Stimulated activated CD8-positive, alpha-beta memory T cell treated with anti-CD3 and anti-CD28 coated beads, Interleukin-15, amount 100 ng/mL, for 48 hours (primary cell): Measurements from ENCODE around the gene CHRNA5.

ENCODE experiments used
- DNase-seq, 2 donors: peaks; one replicate each; pipeline ENCODE4 v3.0.0-alpha.2; 2020; ENCODE audit warnings: low read depth in 2 of 2

Gene CHRNA5

DNA sequence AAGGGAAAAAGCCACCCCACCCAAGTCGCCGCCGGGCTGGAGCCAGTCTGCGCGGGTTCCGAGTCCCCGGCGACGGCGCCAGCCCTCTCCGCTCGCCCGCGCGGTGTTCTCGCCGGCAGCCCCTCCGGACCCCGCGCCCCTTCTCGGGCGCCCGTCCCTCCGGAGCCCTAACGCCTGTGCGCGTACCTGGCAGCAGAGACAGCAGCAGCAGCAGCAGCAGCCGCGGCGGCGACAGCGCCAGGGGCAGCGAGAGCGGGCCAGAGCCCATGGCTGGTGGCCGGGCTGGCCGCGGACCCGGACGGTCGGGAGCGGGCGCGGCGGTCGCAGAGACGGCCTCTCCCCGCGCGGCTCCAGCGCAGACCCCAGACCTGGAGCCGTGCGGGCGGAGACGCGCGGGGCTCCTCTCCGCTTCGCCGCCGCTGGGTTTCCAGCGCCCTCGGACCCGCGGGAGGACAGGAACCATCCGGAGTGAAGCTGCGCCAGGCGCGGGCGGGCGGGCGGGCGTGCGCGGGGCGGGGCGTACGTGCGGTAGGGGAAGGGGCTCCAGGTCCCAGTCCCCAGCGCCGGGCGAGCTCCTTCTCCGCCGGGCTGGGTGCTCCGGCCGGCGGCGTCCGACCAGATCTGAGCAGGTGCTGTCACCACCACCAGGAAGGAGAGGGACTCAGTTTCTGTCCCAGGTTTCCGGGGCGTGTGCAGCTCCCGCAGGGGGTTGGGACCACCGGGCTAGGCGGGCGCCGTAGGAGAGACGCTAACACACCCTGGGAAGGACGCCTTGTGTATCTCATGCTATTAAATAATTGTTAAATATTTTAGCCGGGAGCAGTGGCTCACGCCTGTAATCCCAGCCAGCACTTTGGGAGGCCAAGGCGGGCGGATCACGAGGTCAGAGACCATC lies 55.5 kb downstream of the CHRNA5 start, which contains the start of gene CHRNA3:
CHRNA3 (minus strand) TSS at position 470 of the 895 bp plus-strand sequence; CDS start at position 268, 202 bp downstream.
- DNase-seq = no peak

GRCh38 chr15:78621810-78622402 lies 56.6 kb downstream of the CHRNA5 start:
- DNase-seq = no peak

DNA sequence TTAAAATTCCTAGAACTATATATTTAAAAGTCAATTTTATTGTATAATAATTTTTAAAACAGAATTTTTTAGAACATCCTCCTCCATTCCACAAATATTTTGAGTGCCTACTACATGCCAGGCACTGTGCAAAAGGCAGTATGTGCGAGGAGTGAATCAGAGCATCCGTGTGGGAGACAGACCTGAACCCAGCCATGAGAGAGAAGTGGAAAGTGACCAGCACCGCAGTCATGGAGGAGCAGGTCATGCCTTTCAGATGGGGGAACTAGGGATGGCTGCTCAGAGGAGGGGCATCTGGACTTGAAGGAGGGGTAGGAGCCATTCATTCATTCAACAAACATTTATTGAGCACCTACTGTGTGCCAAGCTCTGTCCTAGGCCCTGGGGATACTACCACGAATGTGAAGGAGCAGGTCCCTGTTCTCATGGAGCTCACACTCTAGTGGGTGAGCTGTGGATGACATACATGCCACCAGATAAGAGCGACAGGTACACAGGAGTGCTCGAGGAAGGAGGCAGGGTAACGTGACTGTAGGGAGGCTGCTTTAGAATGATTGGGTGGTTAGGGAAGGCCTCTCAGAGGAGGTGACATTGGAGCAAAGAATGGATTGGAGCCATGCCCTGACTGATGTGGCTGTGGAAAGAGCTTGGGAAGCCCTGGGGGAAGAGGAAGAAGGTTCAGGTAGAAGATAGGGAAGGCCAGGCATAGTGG lies 58.6 kb downstream of the CHRNA5 start:
- DNase-seq = no peak

DNA sequence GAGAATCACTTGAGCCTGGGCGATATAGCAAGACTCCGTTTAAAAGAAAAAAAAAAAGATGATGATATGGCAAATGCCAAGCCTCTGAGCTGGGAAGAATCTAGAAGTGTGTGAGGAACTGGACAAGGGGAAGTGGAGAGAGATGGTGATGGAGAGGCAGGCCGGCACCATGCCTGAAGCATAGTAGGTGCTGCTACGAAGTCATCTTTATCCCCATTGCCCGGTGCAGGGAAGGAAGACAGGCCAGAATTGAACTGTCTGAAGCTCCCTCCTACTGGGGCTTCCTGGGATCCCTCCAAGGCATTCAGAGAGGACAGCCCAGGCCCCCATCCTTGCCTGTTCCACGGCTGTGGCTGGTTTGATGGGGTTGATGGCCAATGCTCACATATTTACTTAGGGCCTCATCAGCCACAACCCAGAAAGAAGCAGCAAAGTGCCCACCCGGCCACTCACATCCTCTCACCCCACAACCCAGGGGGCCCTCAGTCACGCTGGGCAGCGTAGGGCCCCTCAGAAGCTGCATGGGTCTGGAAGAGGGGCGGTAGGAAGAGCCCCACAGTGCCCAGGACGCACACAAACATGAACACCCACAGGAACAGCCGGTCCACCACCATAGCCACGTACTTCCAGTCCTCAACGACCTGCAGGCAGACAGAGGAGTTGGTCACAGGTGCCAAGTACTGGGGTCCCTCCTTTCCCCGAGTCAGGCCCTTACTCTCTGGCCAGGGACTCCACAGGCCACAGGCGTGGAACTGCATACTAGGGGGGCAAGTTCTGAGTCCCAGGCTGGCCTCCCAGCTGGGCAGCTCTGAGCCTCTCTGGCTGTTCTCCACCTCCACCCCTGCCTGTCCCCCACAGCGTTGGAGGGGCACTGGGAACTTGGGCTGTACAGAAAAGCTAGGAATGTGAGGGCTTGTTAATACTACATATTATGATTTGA lies 59.6 kb downstream of the CHRNA5 start:
- DNase-seq = no peak

DNA sequence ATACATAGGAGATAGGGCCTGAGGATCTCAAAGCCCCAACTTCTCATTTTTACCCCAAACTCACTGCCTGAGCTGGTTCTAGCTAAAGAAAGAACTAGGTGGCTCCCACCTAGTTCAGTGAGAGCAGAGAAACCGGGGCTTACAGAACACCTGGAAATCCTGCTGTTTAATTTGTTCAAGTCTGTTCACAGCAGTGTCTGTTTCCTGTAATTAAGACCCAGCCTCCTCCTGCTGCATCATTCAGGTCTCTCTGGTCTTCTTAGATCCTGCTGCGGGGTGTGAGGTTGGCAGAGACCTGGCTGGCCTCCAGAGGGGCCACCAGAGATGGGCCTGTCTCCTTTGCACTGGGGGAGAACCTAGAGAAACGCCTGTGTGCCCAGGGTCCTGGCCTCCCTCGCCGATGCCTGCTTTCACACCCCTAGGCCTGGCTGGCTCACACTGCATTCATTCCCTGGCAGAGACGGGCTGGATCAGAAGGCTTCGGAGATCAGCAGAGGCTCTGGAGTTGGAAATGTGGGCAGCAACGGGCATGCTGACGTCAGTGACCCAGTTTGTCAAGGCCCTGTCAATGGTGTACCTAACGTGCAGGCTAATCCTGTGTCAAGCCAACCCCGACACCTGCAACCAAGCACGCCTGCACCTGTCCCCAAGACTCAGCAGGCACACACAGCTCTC lies 60.4 kb downstream of the CHRNA5 start:
- DNase-seq = no peak

GRCh38 chr15:78626381-78626995 lies 61.2 kb downstream of the CHRNA5 start:
- DNase-seq = no peak

DNA sequence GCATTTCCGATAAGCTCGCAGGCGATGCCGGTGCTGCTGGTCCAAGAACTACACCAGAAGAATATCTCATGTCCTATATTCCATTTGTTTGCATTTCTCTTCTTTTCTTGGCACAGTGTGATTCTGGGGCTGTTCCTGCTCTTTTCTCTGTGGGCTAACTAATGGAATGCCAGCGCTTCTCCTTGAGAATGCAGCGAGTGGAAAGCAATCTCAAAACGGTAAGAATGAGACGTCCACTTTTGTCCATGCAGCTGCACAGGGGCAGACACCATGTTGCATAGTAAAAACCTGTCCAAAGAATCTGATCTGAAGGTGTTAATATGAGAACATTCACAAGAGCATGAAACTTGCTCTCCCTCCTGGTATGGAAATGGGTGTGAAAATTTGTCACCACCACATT lies 62.0 kb downstream of the CHRNA5 start:
- DNase-seq = no peak

DNA sequence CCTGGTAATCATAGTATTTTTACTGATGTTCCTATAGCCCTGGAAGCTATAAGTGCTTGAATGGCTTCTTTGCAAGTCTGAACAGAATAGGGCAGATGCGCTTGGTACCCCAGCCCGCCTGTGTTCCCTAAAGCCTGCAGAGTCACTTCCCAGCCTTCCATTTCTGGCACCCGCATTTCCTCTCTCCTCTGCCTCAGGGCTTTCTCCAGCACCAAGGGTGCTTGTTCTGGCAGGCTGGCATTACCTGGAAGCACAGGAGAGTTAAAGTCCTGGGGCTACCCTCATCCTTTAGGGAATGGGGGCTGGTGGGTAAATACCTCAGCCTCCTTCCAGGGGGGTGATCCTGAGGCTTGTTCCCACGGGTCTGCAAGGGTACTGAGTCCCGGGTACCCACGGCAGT lies 62.9 kb downstream of the CHRNA5 start:
- DNase-seq = no peak

DNA sequence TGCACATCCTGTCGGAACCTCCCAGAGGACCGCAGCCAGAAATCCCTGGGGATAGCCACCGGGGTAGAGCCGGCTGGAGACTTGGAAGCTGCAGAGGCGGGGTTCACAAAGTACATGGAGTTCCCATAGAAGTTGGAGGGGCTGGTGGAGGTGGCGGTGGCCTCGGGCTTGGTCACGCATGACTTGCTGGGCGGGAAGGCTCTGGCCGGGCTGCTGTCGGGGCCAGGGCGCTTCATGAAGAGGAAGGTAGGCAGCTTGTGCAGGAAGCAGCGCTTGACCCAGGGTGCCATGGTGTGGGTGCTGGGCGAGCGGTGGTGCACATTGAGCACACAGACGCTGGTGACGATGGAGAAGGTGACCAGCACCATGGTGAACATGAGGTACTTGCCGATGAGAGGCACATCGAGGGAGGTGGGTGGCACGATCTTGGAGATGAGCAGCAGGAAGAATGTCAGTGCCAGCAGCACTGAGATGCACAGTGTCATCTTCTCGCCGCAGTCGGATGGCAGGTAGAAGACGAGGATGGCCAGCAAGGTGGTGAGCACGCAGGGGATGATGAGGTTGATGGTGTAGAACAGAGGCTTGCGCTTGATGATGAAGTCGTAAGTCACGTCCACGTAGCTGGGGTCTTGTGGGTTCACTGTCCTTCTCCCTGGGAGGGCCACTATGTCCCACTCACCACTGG lies 63.9 kb downstream of the CHRNA5 start:
- DNase-seq = no peak

GRCh38 chr15:78629716-78630065 lies 64.4 kb downstream of the CHRNA5 start:
- DNase-seq = no peak

GRCh38 chr15:78630886-78631633 lies 65.7 kb downstream of the CHRNA5 start:
- DNase-seq = no peak

- DNase-seq = no peak
Observed at GRCh38 chr15:78633348-78633747, 68.0 kb downstream of the CHRNA5 start.

GRCh38 chr15:78634210-78635145 lies 69.2 kb downstream of the CHRNA5 start:
- no peak for DNase-seq

GRCh38 chr15:78635346-78635745 lies 70.0 kb downstream of the CHRNA5 start:
- DNase-seq = no peak

DNA sequence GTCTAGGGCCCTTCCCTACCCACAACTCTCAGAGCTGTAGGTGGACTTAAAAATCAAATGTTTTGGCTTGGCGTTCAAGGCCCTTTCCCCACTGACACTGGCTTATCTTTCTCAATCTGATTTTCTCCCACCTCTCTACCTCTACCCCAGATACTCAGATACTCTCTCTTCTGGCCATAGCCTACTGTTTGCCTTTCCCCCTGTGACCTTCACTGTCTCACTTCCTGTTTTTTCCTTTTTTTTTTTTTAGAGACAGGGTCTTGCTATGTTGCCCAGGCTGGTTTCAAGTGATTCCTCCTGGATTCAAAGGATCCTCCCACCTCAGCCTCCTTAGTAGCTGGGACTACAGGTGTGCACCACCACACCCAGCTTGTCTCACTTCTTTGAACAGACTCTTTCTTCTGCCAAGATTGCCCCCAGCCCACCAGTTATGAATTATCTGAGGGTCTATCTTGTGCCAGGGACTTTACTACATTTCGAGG lies 71.1 kb downstream of the CHRNA5 start:
- DNase-seq = no peak

GRCh38 chr15:78637776-78638435 lies 72.6 kb downstream of the CHRNA5 start:
- DNase-seq = no peak

- DNase-seq = peak in 1 of 2 donors; percentile 17
Observed at GRCh38 chr15:78638658-78639314, 73.5 kb downstream of the CHRNA5 start.
